ENCODE data around the gene RBM19. TPM values are rescaled to one million over a fixed set of nuclear protein-coding genes. Genes with fewer than 3 reads are reported as not detected.

The RBM19 gene
- total and polyA plus RNA-seq, 12 donors: 13.3 to 26.6 (median 16.2) TPM

DNA sequence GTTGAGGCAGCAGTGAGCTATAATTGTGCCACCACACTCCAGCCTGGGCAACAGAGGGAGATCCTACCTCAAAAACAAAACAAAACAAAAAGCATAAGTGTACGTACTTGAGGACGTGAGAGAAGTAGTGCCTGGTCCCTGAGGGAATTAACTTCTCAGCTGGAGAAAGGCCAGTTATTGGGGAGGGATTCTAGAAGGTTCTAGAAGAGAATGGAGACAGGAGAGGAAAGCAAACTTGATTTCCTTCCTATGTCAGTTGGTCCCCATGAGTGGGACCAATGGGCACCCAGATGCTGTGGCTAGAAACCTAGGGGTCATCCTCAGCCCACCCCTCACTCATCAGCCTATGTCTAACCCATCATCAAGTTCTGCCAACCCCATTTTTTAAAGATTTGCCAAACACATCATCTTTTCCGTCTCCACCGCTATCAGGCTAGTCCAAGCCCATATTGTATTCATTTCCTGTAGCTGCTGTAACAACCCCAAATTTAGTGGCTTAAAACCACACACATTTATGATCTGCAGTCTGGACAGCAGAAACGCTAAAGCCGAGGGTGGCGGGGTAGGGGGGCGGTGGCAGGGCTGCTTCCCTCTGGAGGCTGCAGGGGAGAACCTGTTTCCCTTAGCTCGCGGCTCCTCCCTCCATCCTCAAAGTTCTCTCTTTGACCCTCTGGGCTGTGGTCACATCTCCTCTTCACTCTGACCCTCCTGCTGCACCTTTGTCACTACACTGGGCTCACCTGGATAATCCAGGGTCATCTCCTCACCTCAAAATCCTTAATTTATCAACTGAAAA lies 7.2 kb upstream of the RBM19 start:
- no peaks in the 10 kb centered on the region for H3K36me3 ChIP-seq
- no peak for ATAC-seq
- TF ChIP-seq CTCF (IDR thresholded peaks at IDR 0.05): no peak
- H3K27ac ChIP-seq: no peak overlapping the region
- intact Hi-C loops (cut with DNase I): loop anchor here in 1 of 10 donors (10.0 kb wide), 1 partner anchor 1951 kb away; no protein-coding TSS in a partner anchor
- WGBS, 2 donors: 64 to 74% methylated on average over 10 of the region's 10 CpGs
- H3K9me3 ChIP-seq: no peaks in the 10 kb centered on the region
- no peak overlapping the region for H3K4me3 ChIP-seq
- DNase-seq: no peak
- peaks cover 0 to 52% (median 45%) of the 10 kb centered on the region in 7 donors for H3K27me3 ChIP-seq
- H3K4me1 ChIP-seq: no peaks in the 10 kb centered on the region

DNA sequence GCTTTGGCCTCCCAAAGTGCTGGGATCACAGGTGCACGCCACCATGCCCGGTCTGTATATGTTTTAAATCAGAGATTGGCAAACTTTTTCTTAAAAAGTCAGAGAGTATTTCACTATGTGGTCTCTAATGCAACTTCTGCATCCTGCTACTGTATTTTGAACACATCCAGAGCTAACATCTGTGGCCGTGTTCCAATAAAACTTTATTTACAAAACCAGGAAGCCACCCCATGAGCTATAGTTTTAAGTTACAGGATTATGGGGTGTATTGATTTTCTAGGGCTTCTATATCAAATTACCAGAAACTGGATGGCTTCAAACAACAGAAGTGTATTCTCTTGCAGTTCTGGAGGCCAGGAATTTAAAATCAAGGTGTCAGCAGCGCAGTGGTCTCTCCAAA lies 5.3 kb upstream of the RBM19 start:
- WGBS, 2 donors: 88 to 90% methylated on average over 4 of the region's 4 CpGs
- DNase-seq (no peak), ATAC-seq (no peak)
- Histone ChIP-seq H3K4me1 (peaks cover 0 to 9% (median 7%) of the 10 kb centered on the region in 9 donors), H3K27ac (no peak overlapping the region), H3K9me3 (no peaks in the 10 kb centered on the region), H3K27me3 (peaks cover 0 to 34% (median 28%) of the 10 kb centered on the region in 7 donors), H3K36me3 (no peaks in the 10 kb centered on the region), H3K4me3 (no peak overlapping the region)
- no peak for TF ChIP-seq CTCF (IDR thresholded peaks at IDR 0.05)
- intact Hi-C loops (cut with DNase I): loop anchor here in 1 of 10 donors (10.0 kb wide), 1 partner anchor 1953 kb away; no protein-coding TSS in a partner anchor

- TF ChIP-seq CTCF (IDR thresholded peaks at IDR 0.05): no peak
- no peak overlapping the region for H3K27ac ChIP-seq
- no peak overlapping the region for H3K4me3 ChIP-seq
- DNase-seq (no peak), ATAC-seq (no peak)
- H3K36me3 ChIP-seq: no peaks in the 10 kb centered on the region
- H3K27me3 ChIP-seq: peaks cover 0 to 23% (median 20%) of the 10 kb centered on the region in 7 donors
- WGBS, 2 donors: 86 to 87% methylated on average over 5 of the region's 5 CpGs
- peaks cover 5 to 15% (median 12%) of the 10 kb centered on the region in 9 donors for H3K4me1 ChIP-seq
- no peaks in the 10 kb centered on the region for H3K9me3 ChIP-seq
- intact Hi-C loops (cut with DNase I): loop anchor here in 1 of 10 donors (10.0 kb wide), 1 partner anchor 1955 kb away; no protein-coding TSS in a partner anchor
These were observed 4.1 kb upstream of the RBM19 start for GRCh38 chr12:113970211-113970610.

GRCh38 chr12:113967368-113967767 lies 1.2 kb upstream of the RBM19 start:
- H3K27me3 ChIP-seq: no peaks in the 10 kb centered on the region
- H3K9me3 ChIP-seq: no peaks in the 10 kb centered on the region
- peak overlapping the region in 1 of 10 donors; percentile 80 for H3K4me3 ChIP-seq
- intact Hi-C loops (cut with DNase I): loop anchor here in 2 of 10 donors (5.0 to 10.0 kb wide), 2 partner anchors 540 to 753 kb away; no protein-coding TSS in a partner anchor
- no peak for TF ChIP-seq CTCF (IDR thresholded peaks at IDR 0.05)
- H3K4me1 ChIP-seq: peaks cover 5 to 24% (median 13%) of the 10 kb centered on the region in 9 donors
- ATAC-seq: no peak
- DNase-seq: no peak
- 87 to 93% methylated on average over 4 of the region's 4 CpGs for WGBS, 2 donors
- H3K36me3 ChIP-seq: peaks cover 0 to 20% (median 0%) of the 10 kb centered on the region in 9 donors
- no peak overlapping the region for H3K27ac ChIP-seq

All from heart right ventricle (tissue), 16 donors.